Epidermal melanocyte (primary cell): ENCODE measurements around the gene RCAN1.

Experiments
- DNase-seq: peaks from one replicate; pipeline ENCODE4 v3.0.0; 2011; ENCODE audit warnings: low spot score; ENCODE audit not compliant: insufficient read length

Gene RCAN1

GRCh38 chr21:34544032-34544496 is 70.8 kb downstream of the RCAN1 start:
- no peak for DNase-seq

GRCh38 chr21:34543017-34543416 is 71.9 kb downstream of the RCAN1 start:
- no peak for DNase-seq

DNA sequence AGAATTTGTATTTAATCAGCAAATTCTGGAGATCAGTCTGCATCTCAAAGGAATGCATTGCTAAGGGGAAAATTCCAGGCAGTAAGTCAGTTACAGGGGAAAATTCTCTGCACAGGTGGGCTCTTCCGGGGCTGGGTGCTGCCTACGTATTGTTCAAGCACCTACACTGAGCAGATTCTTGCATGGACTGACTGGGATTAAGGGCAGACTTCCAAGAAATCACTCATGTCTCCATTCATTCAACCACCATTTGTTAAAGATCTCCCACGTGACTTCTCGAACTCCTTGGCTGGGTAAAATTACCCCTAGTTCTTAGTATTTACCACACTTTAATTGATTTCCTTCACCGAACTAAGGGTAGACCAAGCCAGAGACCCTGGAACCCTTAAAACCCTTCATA is 74.7 kb downstream of the RCAN1 start:
- DNase-seq = no peak

GRCh38 chr21:34537838-34538237 is 77.1 kb downstream of the RCAN1 start:
- no peak for DNase-seq

DNA sequence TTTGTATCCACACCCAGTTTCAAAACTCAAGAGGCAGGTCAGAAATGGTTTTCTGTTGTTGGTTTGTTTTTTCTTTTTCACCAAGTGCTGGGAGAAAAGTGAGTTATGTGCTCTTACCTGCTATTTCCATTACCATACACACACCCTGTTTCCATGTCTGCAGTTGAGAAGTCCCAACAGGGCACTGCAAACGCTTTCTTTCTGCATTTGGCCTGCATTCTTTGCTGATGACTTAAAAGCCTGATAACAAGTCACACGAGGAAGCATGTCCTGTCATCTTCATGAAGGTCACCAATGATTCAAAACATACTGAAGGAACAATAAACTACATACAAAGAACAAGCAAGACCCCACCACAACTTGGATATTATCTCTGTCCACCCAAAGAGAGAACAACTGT is 78.1 kb downstream of the RCAN1 start:
- no peak for DNase-seq

DNA sequence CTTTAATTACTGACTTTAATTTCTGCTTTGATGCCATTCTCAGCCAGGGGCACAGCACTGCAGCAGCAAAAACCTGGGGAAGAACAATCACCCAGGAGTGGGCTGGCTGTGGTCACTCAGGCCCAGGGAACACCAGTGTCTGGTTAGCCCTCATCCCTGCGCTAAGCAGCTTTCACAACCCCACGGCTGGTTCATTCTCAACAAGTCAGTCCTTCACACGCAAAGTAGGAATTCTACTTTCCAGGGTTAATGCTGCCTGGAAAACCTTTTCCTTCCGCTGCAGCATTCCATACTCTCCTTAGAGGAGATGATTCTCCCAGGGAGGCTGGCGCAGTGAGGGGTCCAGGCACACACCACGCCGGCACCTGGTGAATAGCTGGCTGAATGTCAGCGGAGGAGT is 78.6 kb downstream of the RCAN1 start:
- no peak for DNase-seq

DNA sequence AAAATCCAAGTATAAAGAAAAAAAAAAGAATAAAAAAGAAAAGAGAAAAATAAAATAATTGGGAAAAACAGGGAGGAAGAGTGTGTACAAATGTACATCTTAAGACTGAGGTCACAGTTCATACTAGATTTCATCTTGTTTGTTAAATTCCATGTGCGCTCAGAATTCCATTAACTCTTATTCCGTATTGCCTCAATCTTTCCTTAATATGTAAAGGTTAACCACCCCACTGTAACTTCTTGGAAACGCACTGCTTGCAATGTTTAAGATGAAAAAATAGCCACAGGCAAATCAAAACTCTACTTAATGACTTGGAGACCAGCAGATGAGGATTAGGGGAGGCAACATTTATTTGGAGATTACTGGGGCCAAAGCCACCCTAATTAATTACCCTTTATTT is 79.0 kb downstream of the RCAN1 start:
- no peak for DNase-seq

- no peak for DNase-seq
Measured at GRCh38 chr21:34534522-34534921, 80.4 kb downstream of the RCAN1 start.

DNA sequence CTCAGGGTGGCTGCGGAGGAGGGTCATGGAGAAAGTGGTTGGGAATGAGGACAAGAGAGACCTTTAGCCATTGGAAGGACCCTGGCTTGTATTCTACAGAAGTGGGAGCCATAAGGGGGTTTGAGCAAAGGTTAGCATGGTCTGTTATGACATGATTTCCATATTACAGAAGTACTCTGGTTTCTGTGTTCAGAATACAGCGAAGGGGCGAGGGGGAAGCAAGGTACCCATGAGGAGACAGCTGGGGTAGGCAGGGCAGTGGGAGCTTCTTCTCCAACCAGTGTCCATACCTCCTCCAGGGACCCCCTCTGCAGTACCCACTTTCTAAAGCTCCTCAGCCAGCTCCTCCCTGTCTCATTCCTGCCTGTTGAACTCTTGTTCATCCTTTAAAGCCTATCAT is 81.0 kb downstream of the RCAN1 start:
- DNase-seq = no peak

DNA sequence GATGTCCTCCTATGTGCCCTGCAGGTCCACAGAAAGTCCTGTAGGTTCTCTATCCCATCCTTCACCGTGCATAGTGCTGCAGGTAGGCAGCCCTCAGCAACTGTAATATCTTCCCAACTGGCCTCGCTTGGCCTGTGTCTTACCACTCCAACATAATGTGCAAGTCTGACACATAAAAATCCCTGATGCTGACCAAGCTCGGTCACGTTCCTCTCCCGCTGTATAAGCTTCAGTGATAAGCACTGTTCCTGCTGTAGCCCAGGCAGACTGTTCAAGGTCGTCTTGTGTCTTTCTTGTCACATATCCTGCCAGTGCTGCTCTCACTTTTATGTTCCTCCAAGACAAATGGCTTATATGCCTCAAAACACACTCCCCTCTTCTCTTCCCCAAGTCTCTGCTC is 83.5 kb downstream of the RCAN1 start:
- DNase-seq = no peak

- no peak for DNase-seq
Measured at GRCh38 chr21:34530261-34530660, 84.7 kb downstream of the RCAN1 start.

GRCh38 chr21:34528131-34528561 is 86.8 kb downstream of the RCAN1 start:
- no peak for DNase-seq

GRCh38 chr21:34526618-34527290 is 88.2 kb downstream of the RCAN1 start:
- peak; percentile 82 for DNase-seq

GRCh38 chr21:34526241-34526617 is 88.7 kb downstream of the RCAN1 start:
- no peak for DNase-seq

DNA sequence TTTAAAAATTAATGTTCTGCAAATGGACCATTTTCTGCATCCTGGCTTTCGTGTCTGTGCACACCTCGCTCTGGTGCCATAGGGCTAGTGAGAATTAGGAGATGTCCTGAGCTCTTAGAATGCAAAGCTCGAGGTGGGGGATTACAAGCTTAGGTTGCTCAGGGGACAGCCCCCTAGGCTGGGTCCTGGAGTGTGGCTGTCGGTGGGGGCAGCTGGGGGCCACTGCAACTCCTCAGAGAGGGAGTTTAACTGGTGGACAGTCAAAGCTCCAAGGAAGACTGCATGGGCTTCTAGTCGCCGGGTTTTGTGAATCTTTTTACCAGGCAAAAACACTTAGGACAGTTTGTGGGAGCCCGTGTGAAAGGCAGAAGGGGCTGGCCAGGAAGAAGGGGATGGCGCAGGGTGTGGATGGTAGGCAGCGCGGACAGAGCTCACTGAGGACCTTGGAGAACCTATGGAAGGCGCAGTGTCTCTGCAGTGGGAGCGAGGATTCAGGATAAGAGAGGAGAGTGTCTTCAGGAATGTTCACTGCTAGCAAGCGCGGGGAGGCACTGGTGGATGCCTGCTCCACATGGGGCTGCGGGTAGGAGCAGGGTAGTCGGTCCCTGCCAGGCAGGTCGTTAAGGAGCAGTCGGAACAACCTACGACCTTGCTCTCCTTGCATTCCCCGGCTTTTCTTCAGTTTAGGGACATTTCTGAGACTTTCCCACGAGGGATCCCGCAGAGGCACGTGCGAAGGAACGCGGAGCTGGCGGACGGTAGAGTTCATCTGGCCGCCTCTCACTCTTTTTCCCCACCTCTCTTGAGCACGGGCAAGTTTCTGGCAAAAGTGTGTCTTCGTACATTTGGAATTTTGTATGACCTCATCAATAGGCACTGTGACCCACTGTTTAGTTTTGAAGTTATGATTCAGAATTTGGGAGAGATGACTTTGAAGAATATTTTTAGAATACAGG is 90.0 kb downstream of the RCAN1 start:
- DNase-seq = no peak

- no peak for DNase-seq
Measured at GRCh38 chr21:34523019-34523555, 91.8 kb downstream of the RCAN1 start.

- DNase-seq = no peak
Measured at GRCh38 chr21:34522284-34522683, 92.6 kb downstream of the RCAN1 start.

- DNase-seq = no peak
Measured at GRCh38 chr21:34521561-34521960, 93.4 kb downstream of the RCAN1 start.

- DNase-seq = no peak
Measured at GRCh38 chr21:34520764-34521508, 94.0 kb downstream of the RCAN1 start.

- DNase-seq = no peak
Measured at GRCh38 chr21:34520281-34520680, 94.6 kb downstream of the RCAN1 start.

DNA sequence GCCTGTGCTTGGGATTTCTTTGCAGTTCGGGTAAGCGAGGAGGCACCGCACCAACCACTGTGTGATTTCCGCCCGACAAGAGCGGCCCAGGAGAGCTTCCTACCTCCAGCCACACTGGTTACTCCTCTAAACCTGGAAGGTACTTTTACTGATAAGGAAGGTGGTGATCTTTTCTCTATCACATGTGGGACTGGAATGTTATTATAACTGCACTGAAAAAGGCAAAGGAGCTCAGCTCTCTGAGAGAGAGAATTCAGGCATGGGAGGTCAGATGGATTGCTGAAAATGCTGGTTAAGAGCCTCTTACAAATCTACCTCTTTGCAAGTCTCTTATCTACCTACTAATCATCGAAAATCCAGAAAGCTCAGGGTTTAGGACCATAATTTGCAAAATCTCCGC is 95.2 kb downstream of the RCAN1 start:
- no peak for DNase-seq

DNA sequence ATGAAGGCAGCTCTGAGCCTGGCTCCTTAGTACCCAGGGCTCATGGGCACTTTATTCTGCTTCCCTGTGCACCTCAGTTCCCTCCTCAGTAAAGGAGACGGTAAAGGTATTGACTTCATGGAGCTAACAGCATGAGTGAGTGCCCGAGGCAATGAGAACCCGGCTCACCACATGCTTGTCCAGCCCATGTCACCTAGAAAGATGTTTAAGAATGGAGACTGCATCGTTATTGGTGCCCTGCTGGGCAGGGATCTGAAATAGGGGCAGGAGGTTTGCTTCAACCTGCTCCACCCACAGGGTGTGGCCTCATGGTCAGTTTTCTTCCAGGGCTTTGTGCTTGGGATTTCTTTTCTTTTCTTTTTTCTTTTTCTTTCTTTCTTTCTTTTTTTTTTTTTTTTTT is 95.9 kb downstream of the RCAN1 start:
- DNase-seq = no peak
